ENCODE results near the gene NSL1. TPM values are rescaled to one million over a fixed set of nuclear protein-coding genes. Genes with fewer than 3 reads are reported as not detected.

NSL1 gene
- total and polyA plus RNA-seq, 9 donors = 26.1 to 35.2 (median 32.0) TPM

DNA sequence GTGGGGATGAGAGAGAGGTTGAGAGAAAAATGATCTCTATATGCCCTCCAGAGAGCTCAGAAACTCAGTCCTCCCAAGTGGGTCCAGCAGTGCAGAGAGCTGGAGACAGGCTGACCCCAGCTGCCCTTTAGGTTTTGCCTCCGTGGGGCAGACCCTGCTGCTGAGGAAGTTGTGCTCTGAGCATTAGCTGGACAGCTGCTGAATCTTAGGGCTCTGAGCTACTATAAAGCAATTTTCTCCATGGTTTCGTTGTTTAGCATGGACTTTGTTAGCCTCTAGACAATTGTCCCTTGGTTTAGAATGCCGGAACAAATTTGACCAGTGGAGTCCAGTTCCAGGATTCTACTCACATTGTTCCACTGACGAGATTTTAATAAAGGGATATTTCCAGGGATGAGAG is 114.0 kb downstream of the NSL1 start:
- Histone ChIP-seq H3K4me1 (ENCODE audit: control insufficient read depth, insufficient read depth, low read length) (peaks cover 13% of the 10 kb centered on the region), H3K36me3 (ENCODE audit: control insufficient read depth, insufficient read depth, low read length) (no peaks in the 10 kb centered on the region), H3K27me3 (ENCODE audit: control insufficient read depth, insufficient read depth, low read length) (no peaks in the 10 kb centered on the region), H3K27ac (ENCODE audit: low read length) (peak overlapping the region; percentile 9), H3K9me3 (replicated peaks; ENCODE audit: control insufficient read depth, low read depth, low read length) (peaks cover 2% of the 10 kb centered on the region), H3K4me3 (ENCODE audit: low read length) (no peak overlapping the region)
- no peak for DNase-seq
- WGBS (ENCODE audit: insufficient coverage) = 30% methylated on average over 1 of the region's 4 CpGs

DNA sequence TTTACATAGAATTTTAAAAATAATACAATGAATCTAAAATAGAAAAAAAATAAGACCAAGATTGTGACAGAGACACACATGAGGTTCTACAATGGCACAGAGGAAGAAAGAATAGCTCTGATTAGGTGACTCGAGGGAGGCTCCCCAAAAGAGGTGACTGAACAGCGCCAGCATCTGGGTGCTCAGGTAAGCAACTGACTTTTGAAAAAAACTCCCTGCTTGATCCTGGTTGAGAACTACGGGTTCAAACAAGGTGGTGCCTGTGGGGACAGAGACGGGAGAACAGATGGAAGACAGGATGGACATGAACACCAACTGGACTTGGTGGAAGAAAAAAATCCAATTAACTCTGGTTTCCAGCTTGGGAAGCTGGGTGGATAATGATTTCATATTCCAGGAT is 114.4 kb downstream of the NSL1 start:
- 57% methylated on average over 4 of the region's 4 CpGs for WGBS (ENCODE audit: insufficient coverage)
- peak overlapping the region; percentile 9 for H3K27ac ChIP-seq (ENCODE audit: low read length)
- H3K27me3 ChIP-seq (ENCODE audit: control insufficient read depth, insufficient read depth, low read length) = no peaks in the 10 kb centered on the region
- no peak overlapping the region for H3K4me3 ChIP-seq (ENCODE audit: low read length)
- peaks cover 13% of the 10 kb centered on the region for H3K4me1 ChIP-seq (ENCODE audit: control insufficient read depth, insufficient read depth, low read length)
- H3K36me3 ChIP-seq (ENCODE audit: control insufficient read depth, insufficient read depth, low read length) = no peaks in the 10 kb centered on the region
- peaks cover 2% of the 10 kb centered on the region for H3K9me3 ChIP-seq (replicated peaks; ENCODE audit: control insufficient read depth, low read depth, low read length)
- no peak for DNase-seq

Other genes starting within 250 kb of the NSL1 start
- gene ATF3, start 183.0 kb downstream of the NSL1 start, total RNA-seq = 16.4 TPM
- gene ATF3, start 183.0 kb downstream of the NSL1 start, polyA plus RNA-seq (ENCODE audit: insufficient read depth in 1 of 8, insufficient read length in 8 of 8, low replicate concordance in 1 of 8) = 10 to 100 TPM in 7 of 8 donors, 1 to 10 TPM in 1; 7.1 to 59.1 (median 29.9) TPM
- 2.3 TPM for gene BATF3, start 91.9 kb downstream of the NSL1 start, total RNA-seq
- gene BATF3, start 91.9 kb downstream of the NSL1 start, polyA plus RNA-seq (ENCODE audit: insufficient read depth in 1 of 8, insufficient read length in 8 of 8, low replicate concordance in 1 of 8) = 1 to 10 TPM; 1.5 to 2.2 (median 1.8) TPM
- 10.7 TPM for gene TATDN3, start 117 bp upstream of the NSL1 start, total RNA-seq
- gene TATDN3, start 117 bp upstream of the NSL1 start, polyA plus RNA-seq (ENCODE audit: insufficient read depth in 1 of 8, insufficient read length in 8 of 8, low replicate concordance in 1 of 8) = 10 to 100 TPM in 3 of 8 donors, 1 to 10 TPM in 5; 8.6 to 11.9 (median 10.0) TPM
- 0.44 TPM for gene SPATA45, start 55.9 kb upstream of the NSL1 start, total RNA-seq
- not detected for gene SPATA45, start 55.9 kb upstream of the NSL1 start, polyA plus RNA-seq (ENCODE audit: insufficient read depth in 1 of 8, insufficient read length in 8 of 8, low replicate concordance in 1 of 8)
- 8.4 TPM for gene FLVCR1, start 66.5 kb upstream of the NSL1 start, total RNA-seq
- gene FLVCR1, start 66.5 kb upstream of the NSL1 start, polyA plus RNA-seq (ENCODE audit: insufficient read depth in 1 of 8, insufficient read length in 8 of 8, low replicate concordance in 1 of 8) = 1 to 10 TPM; 5.7 to 8.2 (median 6.0) TPM
- gene VASH2, start 158.8 kb upstream of the NSL1 start, total RNA-seq = 25.3 TPM
- gene VASH2, start 158.8 kb upstream of the NSL1 start, polyA plus RNA-seq (ENCODE audit: insufficient read depth in 1 of 8, insufficient read length in 8 of 8, low replicate concordance in 1 of 8) = 10 to 100 TPM; 31.6 to 81.7 (median 54.5) TPM
- gene ANGEL2, start 224.1 kb upstream of the NSL1 start, total RNA-seq = 36.5 TPM
- gene ANGEL2, start 224.1 kb upstream of the NSL1 start, polyA plus RNA-seq (ENCODE audit: insufficient read depth in 1 of 8, insufficient read length in 8 of 8, low replicate concordance in 1 of 8) = 10 to 100 TPM; 19.1 to 32.6 (median 22.8) TPM

Measured in muscle of leg (tissue), 11 donors.